Esophagus muscularis mucosa (tissue), 4 donors: ENCODE measurements around the gene BBIP1. TPM values are rescaled to one million over a fixed set of nuclear protein-coding genes. Genes with fewer than 3 reads are reported as not detected.

Source experiments
- DNase-seq: peaks from one replicate; pipeline ENCODE4 v3.0.0-alpha.2; 2017; ENCODE audit errors: extremely low spot score
- H3K27ac ChIP-seq, 4 donors: fragments of 200-600 bp; sonication (generic); replicated peaks in 1 of 4; 1 replicate in 3 of 4; 2 replicates in 1 of 4; pipeline ENCODE4 v1.5.1; 2016 to 2019; ENCODE audit warnings: mild to moderate bottlenecking in 1 of 4
- H3K27me3 ChIP-seq, 4 donors: fragments of 200-600 bp; sonication (generic); one replicate each; pipeline versions ENCODE4 v1.5.1 to v1.6.0; 2016 to 2019
- H3K36me3 ChIP-seq, 4 donors: fragments of 200-600 bp; sonication (generic); one replicate each; pipeline ENCODE4 v1.5.1; 2016 to 2019
- H3K4me1 ChIP-seq, 4 donors: fragments of 200-600 bp; sonication (generic); one replicate each; pipeline ENCODE4 v1.5.1; 2016 to 2019
- H3K4me3 ChIP-seq, 4 donors: fragments of 200-600 bp; sonication (generic); 1 replicate in 2 of 4; 2 replicates in 2 of 4; pipeline ENCODE4 v1.5.1; 2016 to 2019; ENCODE audit warnings: mild to moderate bottlenecking in 4 of 4, moderate library complexity in 1 of 4
- H3K9me3 ChIP-seq, 4 donors: fragments of 200-600 bp; sonication (generic); 1 replicate in 3 of 4; 2 replicates in 1 of 4; pipeline ENCODE4 v1.5.1; 2016 to 2019
- CTCF ChIP-seq, 3 experiments: fragments of 200-600 bp in 2 of 3; fragments of 450-650 bp in 1 of 3; sonication (generic) in 2 of 3; IDR thresholded peaks; one replicate each; pipeline ENCODE4 v1.5.1; 2017 to 2019; ENCODE audit warnings: antibody characterized with exemption in 3 of 3, mild to moderate bottlenecking in 2 of 3, moderate library complexity in 1 of 3
- EP300 ChIP-seq: sonication (generic); formaldehyde crosslinking; IDR thresholded peaks from one replicate; pipeline ENCODE4 v1.6.1; 2017; ENCODE audit warnings: antibody characterized with exemption
- POLR2A ChIP-seq: fragments of 450-650 bp; IDR thresholded peaks from one replicate; pipeline ENCODE4 v1.6.1; 2017; ENCODE audit warnings: antibody characterized with exemption, moderate library complexity, mild to moderate bottlenecking, low read depth
- POLR2AphosphoS5 ChIP-seq, 2 donors: sonication (generic); formaldehyde crosslinking; IDR thresholded peaks; one replicate each; pipeline ENCODE4 v1.6.1; 2017; ENCODE audit warnings: antibody characterized with exemption in 2 of 2
- WGBS: methylation state at CpG from one replicate; pipeline ENCODE4 v1.1.5; 2018; 5-methylcytosine and 5-hydroxymethylcytosine counted together
- intact Hi-C: fragments of 100-400 bp; cut with DNase I; formaldehyde crosslinking; loops from one replicate; pipeline ENCODE4 v1.15.1; 2023
- total RNA-seq, 4 donors: library from RNA; depleted of rRNA; stranded (reverse); fragments of >200 nt; gene quantifications; one replicate each; pipeline versions ENCODE4 v1.1.0 to v1.2.1, GENCODE V29; 2016

BBIP1 gene
- total RNA-seq, 4 donors from 2014 or later: 17.6 to 29.5 (median 27.0) TPM

DNA sequence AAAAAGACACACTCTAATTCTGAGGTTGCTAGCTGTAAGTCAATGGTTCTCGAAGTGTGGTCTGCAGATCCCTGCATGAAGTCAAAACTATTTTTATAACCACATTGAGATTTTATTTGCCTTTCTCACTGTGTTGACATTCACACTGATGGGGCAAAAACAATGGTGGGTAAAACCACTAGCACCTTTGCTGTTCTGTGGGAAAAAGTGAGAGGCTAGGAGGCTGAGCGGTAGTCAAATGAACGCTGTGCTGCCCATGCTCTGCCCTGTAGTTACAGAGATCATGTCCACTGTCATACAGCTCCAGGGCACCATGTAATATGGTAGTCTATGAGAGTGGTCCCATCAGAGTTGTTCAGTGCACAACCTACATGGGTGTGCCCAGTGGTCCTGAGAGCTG lies 68.9 kb downstream of the BBIP1 start:
- no peaks in the 10 kb centered on the region for H3K4me1 ChIP-seq
- H3K27me3 ChIP-seq: no peaks in the 10 kb centered on the region
- TF ChIP-seq POLR2AphosphoS5 (IDR thresholded peaks at IDR 0.05) (no peak), CTCF (IDR thresholded peaks at IDR 0.05) (no peak), POLR2A (no peak), EP300 (no peak)
- no peaks in the 10 kb centered on the region for H3K9me3 ChIP-seq
- H3K36me3 ChIP-seq: no peaks in the 10 kb centered on the region
- 87% methylated on average over 3 of the region's 3 CpGs for WGBS
- no peak for DNase-seq
- no peak overlapping the region for H3K27ac ChIP-seq
- intact Hi-C loops: no loop called here
- H3K4me3 ChIP-seq: no peak overlapping the region

Other genes with a start within 250 kb of the BBIP1 start
- gene PDCD4, start 47.3 kb downstream of the BBIP1 start, total RNA-seq: 10 to 100 TPM; 65.6 to 97.7 (median 78.3) TPM
- 10 to 100 TPM; 45.7 to 72.7 (median 55.3) TPM for gene SHOC2, start 424 bp upstream of the BBIP1 start, total RNA-seq
- gene ADRA2A, start 157.8 kb upstream of the BBIP1 start, total RNA-seq: 1 to 10 TPM in 3 of 4 donors, under 1 TPM in 1; 0.42 to 3.8 (median 3.6) TPM